Naive thymus-derived CD4-positive, alpha-beta T cell (primary cell): ENCODE measurements around the gene DEPDC1B. TPM values are rescaled to one million over a fixed set of nuclear protein-coding genes. Genes with fewer than 3 reads are reported as not detected.
"Not testable (repeated sequence)": the region's sequence is repeated elsewhere in the genome, so short reads cannot be mapped to it uniquely, and the experiment has no call there.

Experiments
- ATAC-seq: fragments of 150-1000 bp; cut with Tn5 transposase; 2 replicates; pipeline ENCODE4 v1.10.0; 2021; ENCODE audit warnings: mild to moderate bottlenecking, moderate library complexity
- CTCF ChIA-PET: fragments of 350-600 bp; sonication (Branson Sonifier 250); formaldehyde crosslinking; loops from one replicate; lab custom pipeline; 2021; ENCODE audit warnings: antibody characterized with exemption; lab: Charles Lee
- POLR2A ChIA-PET: fragments of 350-600 bp; sonication (Branson Sonifier 250); formaldehyde crosslinking; loops from one replicate; lab custom pipeline; 2021; ENCODE audit warnings: antibody characterized with exemption, inconsistent platforms; lab: Charles Lee
- DNase-seq, 9 donors: peaks; one replicate each; pipeline versions ENCODE4 v3.0.0 to v3.0.0-alpha.2; 2020 to 2022; ENCODE audit warnings: mixed read lengths in 1 of 9
- H3K27ac ChIP-seq: one replicate; pipeline ENCODE4 v1.7.0; 2013; ENCODE audit warnings: mild to moderate bottlenecking, low read depth, low read length, moderate library complexity
- H3K27me3 ChIP-seq, 2 donors: one replicate each; pipeline ENCODE4 v1.7.0; 2013; ENCODE audit warnings: low read length in 2 of 2, mild to moderate bottlenecking in 2 of 2, moderate library complexity in 2 of 2; ENCODE audit not compliant: control insufficient read depth in 2 of 2, insufficient read depth in 2 of 2
- H3K36me3 ChIP-seq, 3 experiments: 1 replicate in 2 of 3; 2 replicates in 1 of 3; pipeline ENCODE4 v1.7.0; 2013; ENCODE audit warnings: low read length in 3 of 3, mild to moderate bottlenecking in 3 of 3, moderate library complexity in 1 of 3; ENCODE audit not compliant: insufficient read depth in 3 of 3, control insufficient read depth in 2 of 3
- H3K4me1 ChIP-seq, 2 donors: one replicate each; pipeline ENCODE4 v1.7.0; 2013; ENCODE audit warnings: low read length in 2 of 2, mild to moderate bottlenecking in 2 of 2, moderate library complexity in 1 of 2; ENCODE audit not compliant: control insufficient read depth in 2 of 2, insufficient read depth in 2 of 2
- H3K4me3 ChIP-seq: 2 replicates; pipeline ENCODE4 v1.7.0; 2013; ENCODE audit warnings: mild to moderate bottlenecking, low read length
- H3K9me3 ChIP-seq, 3 experiments: 1 replicate in 2 of 3; 2 replicates in 1 of 3; pipeline ENCODE4 v1.7.0; 2013; ENCODE audit warnings: low read length in 3 of 3; ENCODE audit not compliant: control insufficient read depth in 2 of 3
- H3K27ac Mint-ChIP-seq, 9 donors: one replicate each; pipeline ENCODE4 v1.8.0; 2020 to 2022; ENCODE audit warnings: mixed read lengths in 9 of 9, mild to moderate bottlenecking in 8 of 9, moderate library complexity in 5 of 9, inconsistent platforms in 2 of 9
- H3K27me3 Mint-ChIP-seq, 5 donors: one replicate each; pipeline ENCODE4 v1.8.0; 2021 to 2022; ENCODE audit warnings: mixed read lengths in 5 of 5, mild to moderate bottlenecking in 1 of 5
- H3K36me3 Mint-ChIP-seq, 5 donors: one replicate each; pipeline ENCODE4 v1.8.0; 2020 to 2022; ENCODE audit warnings: mixed read lengths in 5 of 5, mild to moderate bottlenecking in 3 of 5, inconsistent platforms in 1 of 5
- H3K4me1 Mint-ChIP-seq, 7 donors: one replicate each; pipeline ENCODE4 v1.8.0; 2020 to 2022; ENCODE audit warnings: mixed read lengths in 7 of 7, mild to moderate bottlenecking in 3 of 7, inconsistent platforms in 1 of 7
- H3K4me3 Mint-ChIP-seq, 10 donors: one replicate each; pipeline ENCODE4 v1.8.0; 2020 to 2022; ENCODE audit warnings: mild to moderate bottlenecking in 10 of 10, mixed read lengths in 10 of 10, moderate library complexity in 6 of 10, inconsistent platforms in 2 of 10
- H3K9me3 Mint-ChIP-seq, 11 donors: one replicate each; pipeline ENCODE4 v1.8.0; 2020 to 2022; ENCODE audit warnings: mixed read lengths in 11 of 11, mild to moderate bottlenecking in 4 of 11, inconsistent platforms in 1 of 11, moderate library complexity in 1 of 11
- intact Hi-C, 2 donors: fragments of 100-400 bp; cut with micrococcal nuclease; formaldehyde crosslinking; loops; one replicate each; pipeline ENCODE4 v1.15.1; 2023
- polyA plus RNA-seq, 2 donors: library from polyadenylated mRNA; unstranded; fragments of 300-500 nt; fragmentation: Illumina TruSeq; gene quantifications; one replicate each; pipeline ENCODE4 v1.2.3, GENCODE V29; 2021
- total RNA-seq, 6 experiments: library from RNA in 5 of 6; stranded (reverse) in 5 of 6; gene quantifications; 1 replicate in 5 of 6; 2 replicates in 1 of 6; pipeline ENCODE4 v1.2.3 and lab custom pipeline; 2021 to 2026

Gene DEPDC1B
- total and polyA plus RNA-seq, 7 experiments from 2014 or later, result 0.24 to 24.0 (median 0.31) TPM; not detected in 3

DNA sequence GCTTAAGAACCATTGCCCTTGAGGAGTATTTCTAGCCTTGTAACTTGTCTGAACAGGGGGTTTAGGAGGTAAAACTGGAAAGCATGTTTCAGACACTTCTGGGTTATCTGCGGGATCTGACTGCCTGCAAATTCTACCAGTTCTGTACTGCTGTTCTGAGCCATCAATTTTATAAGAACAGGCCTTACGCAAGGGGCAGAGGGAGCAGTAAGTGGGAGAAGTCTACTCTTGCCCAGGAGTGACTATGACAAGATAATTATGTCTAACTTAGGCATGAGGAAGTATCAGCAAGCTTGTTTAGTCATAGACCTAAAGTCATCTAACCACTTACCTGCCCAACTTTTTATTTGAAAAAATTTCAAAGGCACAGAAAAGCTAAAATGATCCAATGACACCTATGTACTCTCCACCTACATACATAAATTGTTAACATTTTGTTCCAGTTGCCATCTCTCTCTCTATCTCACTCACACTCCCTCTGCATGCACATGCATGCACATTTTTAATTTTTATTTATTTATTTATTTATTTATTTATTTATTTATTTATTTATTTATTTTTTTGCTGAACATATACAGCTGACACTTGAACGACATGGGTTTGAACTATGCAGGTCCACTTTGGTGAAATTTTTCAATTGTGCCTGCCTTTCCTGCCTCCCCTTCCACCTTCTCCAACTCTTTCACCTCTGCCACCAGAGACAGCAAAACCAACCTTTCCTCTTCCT, 18.4 kb upstream of the DEPDC1B start:
- H3K4me3 Mint-ChIP-seq, result no peak overlapping the region
- H3K27ac ChIP-seq, result no peak overlapping the region
- no peaks in the 10 kb centered on the region for H3K36me3 ChIP-seq
- peaks cover 0 to 1% (median 0%) of the 10 kb centered on the region in 7 donors for H3K4me1 Mint-ChIP-seq
- H3K4me3 ChIP-seq, result no peak overlapping the region
- no peak for ATAC-seq
- intact Hi-C loops, result no loop called here
- no peak for DNase-seq
- H3K27ac Mint-ChIP-seq, result no peak overlapping the region
- H3K4me1 ChIP-seq, result no peaks in the 10 kb centered on the region
- POLR2A ChIA-PET, result no interaction called here
- H3K27me3 Mint-ChIP-seq, result peaks cover 7 to 29% (median 25%) of the 10 kb centered on the region in 5 donors
- H3K9me3 ChIP-seq, result no peaks in the 10 kb centered on the region
- peaks cover 0 to 31% (median 7%) of the 10 kb centered on the region in 11 donors for H3K9me3 Mint-ChIP-seq
- CTCF ChIA-PET, result interaction anchor here (0.6 kb wide), 1 partner anchor 8 kb away, joined by 4 read pairs; no protein-coding TSS in a partner anchor
- peaks cover 0 to 5% (median 1%) of the 10 kb centered on the region in 5 donors for H3K36me3 Mint-ChIP-seq
- no peaks in the 10 kb centered on the region for H3K27me3 ChIP-seq

DNA sequence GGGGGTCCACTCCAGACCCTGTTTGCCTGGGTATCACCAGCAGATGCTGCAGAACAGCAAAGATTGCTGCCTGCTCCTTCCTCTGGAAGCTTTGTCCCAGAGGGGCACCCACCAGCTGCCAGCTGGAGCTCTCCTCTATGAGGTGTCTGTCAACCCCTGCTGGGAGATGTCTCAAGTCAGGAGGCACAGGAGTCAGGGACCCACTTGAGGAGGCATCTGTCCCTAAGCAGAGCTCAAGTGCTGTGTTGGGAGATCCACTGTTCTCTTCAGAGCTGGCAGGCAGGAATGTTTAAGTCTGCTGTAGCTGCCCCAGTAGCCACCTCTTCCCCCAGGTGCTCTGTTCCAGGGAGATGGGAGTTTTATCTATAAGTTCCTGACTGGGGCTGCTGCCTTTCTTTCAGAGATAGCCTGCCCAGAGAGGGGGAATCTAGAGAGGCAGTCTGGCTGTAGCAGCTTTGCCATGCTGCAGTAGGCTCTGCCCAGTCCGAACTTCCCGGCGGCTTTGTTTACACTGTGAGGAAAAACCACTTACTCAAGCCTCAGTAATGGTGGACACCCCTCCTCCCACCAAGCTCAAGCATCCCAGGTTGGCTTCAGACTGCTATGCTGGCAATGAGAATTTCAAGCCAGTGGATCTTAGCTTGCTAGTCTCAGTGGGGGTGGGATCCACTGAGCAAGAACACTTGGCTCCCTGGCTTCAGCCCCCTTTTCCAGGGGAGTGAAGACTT, 15.4 kb upstream of the DEPDC1B start:
- ATAC-seq, DNase-seq, H3K27me3 ChIP-seq, POLR2A ChIA-PET, H3K4me3 ChIP-seq, H3K9me3 ChIP-seq, H3K4me1 ChIP-seq, intact Hi-C loops, H3K27ac ChIP-seq, H3K4me3 Mint-ChIP-seq, H3K4me1 Mint-ChIP-seq, H3K27ac Mint-ChIP-seq, H3K36me3 ChIP-seq: not testable (repeated sequence)
- H3K27me3 Mint-ChIP-seq, result peaks cover 11 to 37% (median 25%) of the 10 kb centered on the region in 5 donors
- H3K36me3 Mint-ChIP-seq, result peaks cover 0 to 11% (median 1%) of the 10 kb centered on the region in 5 donors
- CTCF ChIA-PET, result interaction anchor here (0.5 kb wide), 1 partner anchor 782 kb away, joined by 3 read pairs; no protein-coding TSS in a partner anchor
- peaks cover 0 to 38% (median 8%) of the 10 kb centered on the region in 11 donors for H3K9me3 Mint-ChIP-seq

DNA sequence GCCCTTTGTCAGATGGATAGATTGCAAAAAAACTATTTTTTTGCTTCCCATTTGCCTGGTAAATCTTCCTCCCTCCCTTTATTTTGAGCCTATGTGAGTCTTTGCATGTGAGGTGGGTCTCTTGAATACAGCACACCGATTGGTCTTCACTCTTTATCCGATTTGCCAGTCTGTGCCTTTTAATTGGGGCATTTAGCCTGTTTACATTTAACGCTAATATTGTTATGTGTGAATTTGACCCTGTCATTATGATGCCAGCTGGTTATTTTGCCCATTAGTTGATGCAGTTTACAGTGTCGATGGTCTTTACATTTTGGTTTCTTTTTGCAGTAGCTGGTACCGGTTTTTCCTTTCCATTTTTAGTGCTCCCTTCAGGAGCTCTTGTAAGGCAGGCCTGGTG, 13.0 kb upstream of the DEPDC1B start:
- Mint-ChIP-seq H3K36me3 (peaks cover 0 to 11% (median 0%) of the 10 kb centered on the region in 5 donors), H3K4me1 (peaks cover 0 to 1% (median 0%) of the 10 kb centered on the region in 7 donors), H3K4me3 (no peak overlapping the region), H3K27ac (no peak overlapping the region), H3K9me3 (peaks cover 0 to 38% (median 8%) of the 10 kb centered on the region in 11 donors), H3K27me3 (peaks cover 9 to 30% (median 20%) of the 10 kb centered on the region in 5 donors)
- no peak overlapping the region for H3K27ac ChIP-seq
- DNase-seq (no peak), ATAC-seq (no peak)
- POLR2A ChIA-PET, result no interaction called here
- CTCF ChIA-PET, result no interaction called here
- intact Hi-C loops, result no loop called here
- no peak overlapping the region for H3K4me3 ChIP-seq
- H3K36me3 ChIP-seq, result no peaks in the 10 kb centered on the region
- no peaks in the 10 kb centered on the region for H3K9me3 ChIP-seq
- no peaks in the 10 kb centered on the region for H3K27me3 ChIP-seq
- no peaks in the 10 kb centered on the region for H3K4me1 ChIP-seq

DNA sequence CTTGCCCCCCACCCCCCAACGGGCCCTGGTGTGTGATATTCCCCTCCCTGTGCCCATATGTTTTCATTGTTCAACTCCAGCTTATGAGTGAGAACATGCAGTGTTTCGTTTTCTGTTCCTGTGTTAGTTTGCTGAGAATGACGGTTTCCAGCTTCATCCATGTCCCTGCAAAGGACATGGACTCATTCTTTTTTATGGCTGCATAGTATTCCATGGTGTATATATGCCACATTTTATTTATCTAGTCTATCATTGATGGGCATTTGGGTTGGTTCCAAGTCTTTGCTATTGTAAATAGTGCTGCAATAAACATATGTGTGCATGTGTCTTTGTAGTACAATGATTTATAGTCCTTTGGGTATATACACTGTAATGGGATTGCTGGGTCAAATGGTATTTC, 11.9 kb upstream of the DEPDC1B start:
- intact Hi-C loops, H3K4me1 ChIP-seq, H3K36me3 ChIP-seq, H3K9me3 ChIP-seq, H3K27ac Mint-ChIP-seq, H3K27me3 ChIP-seq, ATAC-seq, POLR2A ChIA-PET, H3K4me3 ChIP-seq, DNase-seq, H3K27ac ChIP-seq, H3K4me3 Mint-ChIP-seq, H3K4me1 Mint-ChIP-seq: not testable (repeated sequence)
- peaks cover 0 to 11% (median 0%) of the 10 kb centered on the region in 5 donors for H3K36me3 Mint-ChIP-seq
- CTCF ChIA-PET, result interaction anchor here (0.7 kb wide), 1 partner anchor 817 kb away, joined by 3 read pairs; no protein-coding TSS in a partner anchor
- H3K9me3 Mint-ChIP-seq, result peaks cover 0 to 30% (median 8%) of the 10 kb centered on the region in 11 donors
- peaks cover 10 to 25% (median 18%) of the 10 kb centered on the region in 5 donors for H3K27me3 Mint-ChIP-seq

DNA sequence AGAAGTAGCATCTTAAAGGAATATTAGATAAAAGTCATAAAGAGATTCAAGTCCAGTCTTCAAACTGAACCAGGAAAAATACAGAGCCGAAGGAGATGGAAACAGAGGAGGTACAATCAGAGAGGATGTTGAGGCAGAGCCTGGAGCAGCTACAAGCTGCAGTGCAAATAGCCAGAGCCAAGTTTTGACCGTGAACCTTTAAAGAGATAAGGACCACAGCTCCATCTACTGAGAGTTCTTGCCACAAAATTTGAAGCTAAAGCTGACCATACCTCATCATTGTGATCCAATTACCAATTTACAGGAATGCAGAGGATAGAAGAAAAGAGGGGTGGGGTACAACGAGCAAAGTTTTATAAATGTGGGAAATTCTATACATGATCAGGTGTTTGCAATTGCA, 10.4 kb upstream of the DEPDC1B start:
- ChIA-PET POLR2A (no interaction called here), CTCF (interaction anchor here (0.7 kb wide), 1 partner anchor 8 kb away, joined by 4 read pairs; no protein-coding TSS in a partner anchor)
- H3K27ac Mint-ChIP-seq, result no peak overlapping the region
- no peaks in the 10 kb centered on the region for H3K36me3 ChIP-seq
- H3K4me3 ChIP-seq, result no peak overlapping the region
- intact Hi-C loops, result no loop called here
- H3K9me3 ChIP-seq, result no peaks in the 10 kb centered on the region
- H3K36me3 Mint-ChIP-seq, result peaks cover 0 to 11% (median 0%) of the 10 kb centered on the region in 5 donors
- no peak for DNase-seq
- ATAC-seq, result no peak
- peaks cover 8 to 19% (median 15%) of the 10 kb centered on the region in 5 donors for H3K27me3 Mint-ChIP-seq
- H3K27me3 ChIP-seq, result no peaks in the 10 kb centered on the region
- H3K4me1 Mint-ChIP-seq, result peaks cover 0 to 1% (median 0%) of the 10 kb centered on the region in 7 donors
- H3K27ac ChIP-seq, result no peak overlapping the region
- no peak overlapping the region for H3K4me3 Mint-ChIP-seq
- peaks cover 0 to 22% (median 8%) of the 10 kb centered on the region in 11 donors for H3K9me3 Mint-ChIP-seq
- no peaks in the 10 kb centered on the region for H3K4me1 ChIP-seq

DNA sequence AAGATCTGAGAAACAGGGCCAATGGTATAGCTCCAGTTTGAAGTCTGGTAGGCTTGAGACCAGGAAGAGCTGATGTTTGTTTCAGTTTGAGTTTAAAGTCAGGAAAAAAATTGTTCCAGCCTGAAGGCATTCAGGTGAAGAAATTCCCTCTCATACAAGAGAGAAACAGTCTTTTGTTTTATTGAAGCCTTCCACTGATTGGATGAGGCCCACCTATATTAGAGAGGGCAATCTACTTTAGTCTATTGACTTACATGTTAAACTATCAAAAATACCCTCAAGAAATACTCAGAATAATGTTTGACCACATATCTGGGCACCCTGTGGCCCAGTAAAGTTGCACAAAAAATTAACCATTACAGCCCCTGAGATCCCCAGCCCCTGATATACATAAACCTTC, 5.2 kb upstream of the DEPDC1B start:
- Mint-ChIP-seq H3K36me3 (no peaks in the 10 kb centered on the region), H3K27me3 (peaks cover 0 to 43% (median 0%) of the 10 kb centered on the region in 5 donors), H3K9me3 (no peaks in the 10 kb centered on the region), H3K4me1 (peaks cover 3 to 15% (median 10%) of the 10 kb centered on the region in 7 donors), H3K4me3 (no peak overlapping the region), H3K27ac (no peak overlapping the region)
- CTCF ChIA-PET, result no interaction called here
- intact Hi-C loops, result loop anchor here in 1 of 2 donors (10.0 kb wide), 1 partner anchor 460 kb away; the partner anchor contains the start of gene SMIM15
- ATAC-seq (no peak), DNase-seq (no peak)
- H3K9me3 ChIP-seq, result no peaks in the 10 kb centered on the region
- H3K4me3 ChIP-seq, result no peak overlapping the region
- peaks cover 0 to 3% (median 0%) of the 10 kb centered on the region in 3 experiments for H3K36me3 ChIP-seq
- H3K27me3 ChIP-seq, result no peaks in the 10 kb centered on the region
- H3K4me1 ChIP-seq, result peaks cover 0 to 8% of the 10 kb centered on the region in 2 donors
- no peak overlapping the region for H3K27ac ChIP-seq
- POLR2A ChIA-PET, result no interaction called here
